ENCODE data around the gene TMEM190.

GRCh38 chr19:55406091-55406825 is 29.6 kb downstream of the TMEM190 start:
- TF ChIP-seq, protein P1, sequence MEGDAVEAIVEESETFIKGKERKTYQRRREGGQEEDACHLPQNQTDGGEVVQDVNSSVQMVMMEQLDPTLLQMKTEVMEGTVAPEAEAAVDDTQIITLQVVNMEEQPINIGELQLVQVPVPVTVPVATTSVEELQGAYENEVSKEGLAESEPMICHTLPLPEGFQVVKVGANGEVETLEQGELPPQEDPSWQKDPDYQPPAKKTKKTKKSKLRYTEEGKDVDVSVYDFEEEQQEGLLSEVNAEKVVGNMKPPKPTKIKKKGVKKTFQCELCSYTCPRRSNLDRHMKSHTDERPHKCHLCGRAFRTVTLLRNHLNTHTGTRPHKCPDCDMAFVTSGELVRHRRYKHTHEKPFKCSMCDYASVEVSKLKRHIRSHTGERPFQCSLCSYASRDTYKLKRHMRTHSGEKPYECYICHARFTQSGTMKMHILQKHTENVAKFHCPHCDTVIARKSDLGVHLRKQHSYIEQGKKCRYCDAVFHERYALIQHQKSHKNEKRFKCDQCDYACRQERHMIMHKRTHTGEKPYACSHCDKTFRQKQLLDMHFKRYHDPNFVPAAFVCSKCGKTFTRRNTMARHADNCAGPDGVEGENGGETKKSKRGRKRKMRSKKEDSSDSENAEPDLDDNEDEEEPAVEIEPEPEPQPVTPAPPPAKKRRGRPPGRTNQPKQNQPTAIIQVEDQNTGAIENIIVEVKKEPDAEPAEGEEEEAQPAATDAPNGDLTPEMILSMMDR (IDR thresholded peaks at IDR 0.05) = no peak
- no peak for TF ChIP-seq POLR2A (IDR thresholded peaks at IDR 0.05)
- TF ChIP-seq EP300 (IDR thresholded peaks at IDR 0.05) = no peak
